GM23338 (cell line): ENCODE measurements around the gene RGS7. TPM values are rescaled to one million over a fixed set of nuclear protein-coding genes. Genes with fewer than 3 reads are reported as not detected.

ENCODE experiments used
- ATAC-seq: fragments of 200-7000 bp; cut with Tn5 transposase; 3 replicates; pipeline ENCODE4 v1.9.1; 2020
- DNase-seq: peaks from one replicate; pipeline ENCODE4 v3.0.0-alpha.2; 2015; ENCODE audit warnings: low spot score
- H2AFZ ChIP-seq: fragments of 200-600 bp; sonication (generic); 2 replicates; pipeline ENCODE4 v1.8.0; 2016; ENCODE audit warnings: antibody characterized with exemption, mild to moderate bottlenecking, moderate library complexity
- H3F3A ChIP-seq: fragments of 200-600 bp; sonication (generic); replicated peaks from 2 replicates; pipeline ENCODE4 v1.8.0; 2017; ENCODE audit warnings: antibody characterized with exemption, mixed run types, low read depth
- H3K27ac ChIP-seq: fragments of 200-600 bp; sonication (generic); 2 replicates; pipeline ENCODE4 v1.6.1; 2016; ENCODE audit warnings: low read depth
- H3K27me3 ChIP-seq: fragments of 200-600 bp; sonication (generic); 2 replicates; pipeline ENCODE4 v1.8.0; 2016; ENCODE audit warnings: mild to moderate bottlenecking, mixed run types, moderate library complexity; ENCODE audit not compliant: insufficient read depth
- H3K36me3 ChIP-seq: fragments of 200-600 bp; sonication (generic); 2 replicates; pipeline ENCODE4 v1.8.0; 2016; ENCODE audit warnings: mild to moderate bottlenecking; ENCODE audit not compliant: insufficient read depth
- H3K4me1 ChIP-seq: fragments of 200-600 bp; sonication (generic); 2 replicates; pipeline ENCODE4 v1.8.0; 2016; ENCODE audit warnings: mild to moderate bottlenecking, moderate library complexity; ENCODE audit not compliant: insufficient read depth
- H3K4me2 ChIP-seq: fragments of 200-600 bp; sonication (generic); 2 replicates; pipeline ENCODE4 v1.7.1; 2017; ENCODE audit warnings: mixed run types
- H3K4me3 ChIP-seq: fragments of 200-600 bp; sonication (generic); 2 replicates; pipeline ENCODE4 v1.6.1; 2016; ENCODE audit warnings: mixed run types
- H3K79me2 ChIP-seq: fragments of 200-600 bp; sonication (generic); replicated peaks from 2 replicates; pipeline ENCODE4 v1.8.0; 2017; ENCODE audit warnings: mild to moderate bottlenecking; ENCODE audit not compliant: insufficient read depth
- H3K9me2 ChIP-seq: fragments of 200-600 bp; sonication (generic); 2 replicates; pipeline ENCODE4 v1.8.0; 2017; ENCODE audit not compliant: insufficient read depth
- H4K20me1 ChIP-seq: fragments of 200-600 bp; sonication (generic); replicated peaks from 2 replicates; pipeline ENCODE4 v1.8.0; 2017; ENCODE audit warnings: mild to moderate bottlenecking; ENCODE audit not compliant: insufficient read depth
- H3K27ac Mint-ChIP-seq: 2 replicates; pipeline ENCODE4 v1.8.0; 2020; ENCODE audit warnings: inconsistent platforms, mild to moderate bottlenecking, moderate library complexity, mixed read lengths
- H3K27me3 Mint-ChIP-seq: 3 replicates; pipeline ENCODE4 v1.8.0; 2022; ENCODE audit warnings: low read depth, mild to moderate bottlenecking, moderate library complexity, mixed read lengths, inconsistent platforms; ENCODE audit not compliant: insufficient read depth, poor library complexity
- H3K36me3 Mint-ChIP-seq: 3 replicates; pipeline ENCODE4 v1.8.0; 2021; ENCODE audit warnings: low read depth, mild to moderate bottlenecking, inconsistent platforms, moderate library complexity, mixed read lengths
- H3K4me1 Mint-ChIP-seq: 3 replicates; pipeline ENCODE4 v1.8.0; 2020; ENCODE audit warnings: mild to moderate bottlenecking, inconsistent platforms, mixed read lengths
- H3K4me3 Mint-ChIP-seq: 3 replicates; pipeline ENCODE4 v1.8.0; 2021; ENCODE audit warnings: moderate library complexity, mild to moderate bottlenecking, inconsistent platforms, mixed read lengths
- H3K9me3 Mint-ChIP-seq: 3 replicates; pipeline ENCODE4 v1.8.0; 2020; ENCODE audit warnings: moderate library complexity, mild to moderate bottlenecking, inconsistent platforms, mixed read lengths
- CREB1 ChIP-seq: fragments of 250-450 bp; sonication (Bioruptor Pico); IDR thresholded peaks from 2 replicates; pipeline ENCODE4 v1.5.0; 2020; ENCODE audit warnings: low read depth, mild to moderate bottlenecking, moderate library complexity
- ETS1 ChIP-seq: IDR thresholded peaks from 2 replicates; pipeline ENCODE4 v1.6.1; 2016; ENCODE audit warnings: antibody characterized with exemption
- NANOG ChIP-seq: IDR thresholded peaks from 2 replicates; pipeline ENCODE4 v1.6.1; 2016; ENCODE audit warnings: antibody characterized with exemption, borderline replicate concordance
- POLR2AphosphoS5 ChIP-seq: IDR thresholded peaks from 2 replicates; pipeline ENCODE4 v1.6.1; 2016; ENCODE audit warnings: antibody characterized with exemption, low read depth
- STAT1 ChIP-seq: IDR thresholded peaks from one replicate; pipeline ENCODE4 v1.6.1; 2016; ENCODE audit warnings: antibody characterized with exemption; ENCODE audit not compliant: unreplicated experiment
- ZNF331 ChIP-seq: fragments of 250-450 bp; sonication (Bioruptor Pico); IDR thresholded peaks from 2 replicates; pipeline ENCODE4 v1.5.0; 2020; ENCODE audit warnings: low read depth, mild to moderate bottlenecking, moderate library complexity
- ZNF462 ChIP-seq: fragments of 250-450 bp; sonication (Bioruptor Pico); IDR thresholded peaks from 2 replicates; pipeline ENCODE4 v1.5.0; 2020; ENCODE audit warnings: mild to moderate bottlenecking, moderate library complexity
- polyA plus RNA-seq: library from polyadenylated mRNA; unstranded; fragments of >200 nt; fragmentation: Nextera tagmentation; extraction: Ambion mirVana; gene quantifications from 2 replicates; pipeline ENCODE4 v1.2.1, GENCODE V29; 2016
- total RNA-seq: library from RNA; depleted of rRNA; stranded (reverse); fragments of >200 nt; shearing (Covaris generic); gene quantifications from 2 replicates; pipeline ENCODE4 v1.2.3, GENCODE V29; 2014

Gene RGS7
- total and polyA plus RNA-seq, 2 experiments from 2014 or later: 2.0 to 2.2 TPM

- no peak for TF ChIP-seq ZNF462
- no peak for TF ChIP-seq ZNF331 (CRISPR knock-in tag)
- no peak for TF ChIP-seq CREB1 (CRISPR knock-in tag)
- TF ChIP-seq POLR2AphosphoS5: no peak
These were observed 44.2 kb upstream of the RGS7 start (continued) for GRCh38 chr1:241401156-241401555.

- no peaks in the 10 kb centered on the region for H3K79me2 ChIP-seq
- peaks cover 19% of the 10 kb centered on the region; the same call in 2 of the 3 replicates for H3K4me1 Mint-ChIP-seq
- no peak overlapping the region for H3K4me3 Mint-ChIP-seq
- H3K4me1 ChIP-seq: peaks cover 20% of the 10 kb centered on the region
- no peaks in the 10 kb centered on the region for H4K20me1 ChIP-seq
- no peaks in the 10 kb centered on the region for H3K36me3 Mint-ChIP-seq
- H3F3A ChIP-seq: no peaks in the 10 kb centered on the region
- peak overlapping the region; percentile 35; the same call in 1 of the 2 replicates for H3K4me2 ChIP-seq
- peak overlapping the region; percentile 9; the same call in 1 of the 2 replicates for H2AFZ ChIP-seq
- H3K27ac Mint-ChIP-seq: no peak overlapping the region
- H3K36me3 ChIP-seq: no peaks in the 10 kb centered on the region
- ATAC-seq (no peak; the same call in 2 of the 3 replicates), DNase-seq (peak; percentile 13)
- H3K9me2 ChIP-seq: peaks cover 2% of the 10 kb centered on the region; the same call in 1 of the 2 replicates
- H3K27me3 ChIP-seq: no peaks in the 10 kb centered on the region
- H3K4me3 ChIP-seq: no peak overlapping the region
- H3K9me3 Mint-ChIP-seq: no peaks in the 10 kb centered on the region
- no peak overlapping the region for H3K27ac ChIP-seq
- H3K27me3 Mint-ChIP-seq: peaks cover 2% of the 10 kb centered on the region
- TF ChIP-seq NANOG: no peak
- TF ChIP-seq STAT1: no peak
- no peak for TF ChIP-seq ETS1
- TF ChIP-seq POLR2AphosphoS5: no peak
- no peak for TF ChIP-seq ZNF462
These were observed 40.0 kb upstream of the RGS7 start for GRCh38 chr1:241396747-241397681.
